Testis (tissue), 3 donors: ENCODE data around the gene RET. TPM values are rescaled to one million over a fixed set of nuclear protein-coding genes. Genes with fewer than 3 reads are reported as not detected.
A peak's percentile ranks its signal among the peaks of the same experiment; 100 is the strongest.

ENCODE experiments used
- DNase-seq: peaks from one replicate; pipeline ENCODE4 v3.0.0-alpha.2; 2019
- H3K27ac ChIP-seq, 2 donors: fragments of 200-600 bp; sonication (generic); one replicate each; pipeline ENCODE4 v1.5.1; 2019
- H3K27me3 ChIP-seq: fragments of 200-600 bp; sonication (generic); one replicate; pipeline ENCODE4 v1.5.1; 2019
- H3K36me3 ChIP-seq: fragments of 200-600 bp; sonication (generic); one replicate; pipeline ENCODE4 v1.5.1; 2017; ENCODE audit warnings: low read depth; ENCODE audit errors: missing control alignments
- H3K4me1 ChIP-seq: fragments of 200-600 bp; sonication (generic); one replicate; pipeline ENCODE4 v1.5.1; 2019
- H3K4me3 ChIP-seq, 2 donors: fragments of 200-600 bp; sonication (generic); one replicate each; pipeline ENCODE4 v1.5.1; 2017 to 2019
- H3K9me3 ChIP-seq: fragments of 200-600 bp; sonication (generic); one replicate; pipeline ENCODE4 v1.5.1; 2017
- CTCF ChIP-seq, 3 experiments: fragments of 450-650 bp in 2 of 3; fragments of 200-600 bp in 1 of 3; sonication (generic) in 1 of 3; IDR thresholded peaks; one replicate each; pipeline ENCODE4 v1.5.1; 2016 to 2019; ENCODE audit warnings: antibody characterized with exemption in 3 of 3, mild to moderate bottlenecking in 2 of 3, moderate library complexity in 1 of 3
- POLR2A ChIP-seq: fragments of 450-650 bp; IDR thresholded peaks from one replicate; pipeline ENCODE4 v1.6.1; 2017; ENCODE audit warnings: antibody characterized with exemption, mild to moderate bottlenecking, moderate library complexity
- WGBS, 2 donors: methylation state at CpG; one replicate each; pipeline ENCODE4 v1.1.5; 2018; 5-methylcytosine and 5-hydroxymethylcytosine counted together
- intact Hi-C: fragments of 100-400 bp; cut with DNase I; formaldehyde crosslinking; loops from one replicate; pipeline ENCODE4 v1.15.1; 2023; ENCODE audit warnings: low total_unique reads
- polyA plus RNA-seq: library from polyadenylated mRNA; stranded (reverse); fragments of 350-450 nt; fragmentation: Illumina TruSeq; extraction: RNeasy Lipid Tissue Mini Kit (QIAGEN cat#74804); gene quantifications from one replicate; pipeline ENCODE4 v1.2.3, GENCODE V29; 2014; ENCODE audit warnings: low read depth, low replicate concordance; ENCODE audit not compliant: insufficient read depth
- total RNA-seq, 2 donors: library from RNA; depleted of rRNA; stranded (reverse); fragments of >200 nt; gene quantifications; one replicate each; pipeline ENCODE4 v1.2.3, GENCODE V29; 2016

The RET gene
- total and polyA plus RNA-seq, 3 donors from 2014 or later: 5.1 to 9.5 (median 7.3) TPM

DNA sequence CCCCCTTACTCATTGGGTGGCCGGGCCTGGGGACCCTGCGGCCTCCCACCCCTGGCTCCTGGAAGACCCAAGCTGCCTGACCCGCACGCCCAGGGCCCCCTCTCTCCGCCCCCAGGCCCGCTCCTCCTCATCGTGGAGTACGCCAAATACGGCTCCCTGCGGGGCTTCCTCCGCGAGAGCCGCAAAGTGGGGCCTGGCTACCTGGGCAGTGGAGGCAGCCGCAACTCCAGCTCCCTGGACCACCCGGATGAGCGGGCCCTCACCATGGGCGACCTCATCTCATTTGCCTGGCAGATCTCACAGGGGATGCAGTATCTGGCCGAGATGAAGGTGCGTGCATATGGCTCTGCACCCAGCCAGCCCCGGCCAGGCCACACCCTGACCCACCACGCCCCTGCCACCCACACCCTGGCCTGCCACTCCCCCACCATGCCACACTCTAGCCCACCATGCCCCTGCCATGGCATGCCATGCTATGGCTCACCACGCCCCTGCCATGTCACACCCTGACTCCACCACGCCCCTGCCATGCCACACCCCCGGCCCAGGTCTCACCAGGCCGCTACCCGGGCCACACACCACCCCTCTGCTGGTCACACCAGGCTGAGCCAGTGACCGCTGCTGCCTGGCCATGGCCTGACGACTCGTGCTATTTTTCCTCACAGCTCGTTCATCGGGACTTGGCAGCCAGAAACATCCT lies 42.7 kb downstream of the RET start:
- H3K27me3 ChIP-seq: no peaks in the 10 kb centered on the region
- 93 to 94% methylated on average over 13 to 31 of the region's 31 CpGs for WGBS, 2 donors
- no peak overlapping the region for H3K27ac ChIP-seq
- H3K4me1 ChIP-seq: no peaks in the 10 kb centered on the region
- no peaks in the 10 kb centered on the region for H3K9me3 ChIP-seq
- TF ChIP-seq POLR2A (no peak), CTCF (IDR thresholded peaks at IDR 0.05) (no peak)
- no peak overlapping the region for H3K4me3 ChIP-seq
- DNase-seq: no peak
- intact Hi-C loops: no loop called here
- H3K36me3 ChIP-seq: no peaks in the 10 kb centered on the region

DNA sequence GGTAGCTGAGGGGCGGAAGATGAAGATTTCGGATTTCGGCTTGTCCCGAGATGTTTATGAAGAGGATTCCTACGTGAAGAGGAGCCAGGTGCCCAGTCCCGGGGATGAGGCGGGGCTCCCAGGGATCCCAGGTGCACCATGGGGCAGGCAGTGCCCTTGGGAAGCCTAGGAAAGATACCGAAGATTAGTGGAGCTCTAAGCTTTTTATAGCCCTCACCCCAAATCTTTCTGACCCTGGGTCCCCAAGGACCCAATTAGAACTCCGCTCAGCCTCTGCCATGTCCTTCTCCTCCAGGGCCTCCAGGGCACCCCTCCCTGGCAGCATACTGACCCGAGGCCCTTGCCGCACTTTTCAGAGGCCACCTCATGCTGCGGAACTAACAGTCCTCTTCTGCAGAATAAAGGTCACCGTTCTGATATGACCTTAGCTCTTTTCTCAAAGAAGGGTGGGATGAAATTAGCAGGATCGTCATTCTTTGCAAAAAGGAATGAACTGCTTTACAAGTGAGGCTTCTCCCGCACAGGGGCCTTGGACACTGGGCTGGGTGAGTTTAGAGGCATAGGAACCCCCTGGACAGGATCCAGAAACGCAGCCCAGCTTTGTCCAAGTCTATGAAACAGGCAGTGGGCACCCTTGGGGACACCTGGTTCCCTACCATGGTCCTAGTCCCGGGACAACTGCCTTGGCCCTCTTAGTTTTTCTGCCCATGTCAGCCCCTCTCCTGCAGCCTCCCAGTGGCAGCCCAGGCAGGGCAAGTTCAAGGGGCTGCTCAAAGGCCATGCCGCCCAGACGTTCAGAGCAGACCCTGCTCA lies 43.5 kb downstream of the RET start:
- Histone ChIP-seq H3K27ac (no peak overlapping the region), H3K9me3 (no peaks in the 10 kb centered on the region), H3K36me3 (no peaks in the 10 kb centered on the region), H3K4me1 (no peaks in the 10 kb centered on the region), H3K27me3 (no peaks in the 10 kb centered on the region), H3K4me3 (no peak overlapping the region)
- no peak for DNase-seq
- intact Hi-C loops: no loop called here
- TF ChIP-seq CTCF (IDR thresholded peaks at IDR 0.05) (no peak), POLR2A (no peak)
- 82 to 83% methylated on average over 19 of the region's 19 CpGs for WGBS, 2 donors

DNA sequence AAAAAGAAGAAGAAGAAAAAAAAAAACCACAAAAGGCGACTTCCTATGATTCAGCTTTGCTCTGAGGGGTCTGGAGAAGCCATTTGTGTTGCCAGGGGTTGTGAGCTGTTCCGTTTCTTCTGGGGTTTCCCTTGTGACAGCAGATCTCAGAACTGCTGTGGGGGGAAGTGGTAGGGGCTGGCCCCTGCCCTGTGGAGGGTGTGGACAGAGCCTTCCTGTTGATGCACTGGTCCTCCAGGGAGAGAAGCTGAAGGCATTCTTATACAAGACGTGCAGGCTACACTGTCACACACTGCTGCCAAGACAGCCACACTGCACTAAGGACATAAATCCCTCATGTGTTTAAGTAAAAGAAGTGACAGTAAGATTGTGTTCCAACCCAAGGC lies 44.1 kb downstream of the RET start:
- 73 to 93% methylated on average over 3 of the region's 3 CpGs for WGBS, 2 donors
- peak; percentile 17 for DNase-seq
- intact Hi-C loops: no loop called here
- H3K4me3 ChIP-seq: no peak overlapping the region
- no peaks in the 10 kb centered on the region for H3K36me3 ChIP-seq
- H3K9me3 ChIP-seq: no peaks in the 10 kb centered on the region
- no peak for TF ChIP-seq CTCF (IDR thresholded peaks at IDR 0.05)
- no peak for TF ChIP-seq POLR2A
- H3K4me1 ChIP-seq: no peaks in the 10 kb centered on the region
- H3K27ac ChIP-seq: no peak overlapping the region
- H3K27me3 ChIP-seq: no peaks in the 10 kb centered on the region

DNA sequence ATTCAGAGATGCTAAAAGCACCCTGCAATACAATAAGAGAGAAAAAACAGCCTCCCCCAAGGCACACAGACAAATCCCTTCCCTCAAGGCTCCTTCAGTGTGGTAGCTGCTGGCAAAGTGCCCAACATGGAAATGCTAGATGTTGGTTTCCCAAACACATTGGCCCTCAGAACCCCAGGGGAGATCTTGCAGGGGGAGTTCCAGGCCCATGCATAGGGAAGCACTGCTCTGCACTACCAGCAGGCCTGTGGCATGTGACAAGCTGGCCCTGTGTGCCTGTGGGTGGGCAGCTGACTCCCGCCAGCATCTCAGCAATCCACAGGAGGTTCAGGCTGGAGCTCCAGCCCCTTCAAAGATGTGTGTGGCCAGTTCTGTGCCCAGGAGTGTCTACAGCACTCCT lies 44.6 kb downstream of the RET start:
- no peak for DNase-seq
- H3K27me3 ChIP-seq: no peaks in the 10 kb centered on the region
- intact Hi-C loops: no loop called here
- H3K27ac ChIP-seq: no peak overlapping the region
- no peaks in the 10 kb centered on the region for H3K9me3 ChIP-seq
- no peaks in the 10 kb centered on the region for H3K4me1 ChIP-seq
- H3K4me3 ChIP-seq: no peak overlapping the region
- no peak for TF ChIP-seq CTCF (IDR thresholded peaks at IDR 0.05)
- TF ChIP-seq POLR2A: no peak
- H3K36me3 ChIP-seq: no peaks in the 10 kb centered on the region
- 78 to 87% methylated on average over 1 of the region's 1 CpG for WGBS, 2 donors
